ENCODE data around the gene HCK.

DNA sequence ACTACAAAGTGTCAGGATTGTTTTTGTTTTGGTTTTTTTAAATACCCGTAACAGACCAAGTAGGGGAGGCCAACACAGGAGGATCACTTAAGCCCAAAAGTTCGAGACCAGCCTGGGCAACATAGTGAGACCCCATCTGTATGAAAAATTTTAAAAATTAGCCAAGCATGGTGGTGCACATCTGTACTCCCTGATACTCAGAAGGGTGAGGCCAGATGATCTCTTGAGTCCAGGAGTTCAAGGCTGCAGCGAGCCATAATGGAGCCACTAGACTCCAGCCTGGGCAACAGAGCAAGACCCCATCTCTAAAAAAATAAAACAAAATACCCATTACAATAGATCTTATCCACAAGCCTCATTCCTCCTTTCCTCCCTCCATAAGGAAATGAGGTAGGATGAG is 28.7 kb downstream of the HCK start:
- TF ChIP-seq, protein P1, sequence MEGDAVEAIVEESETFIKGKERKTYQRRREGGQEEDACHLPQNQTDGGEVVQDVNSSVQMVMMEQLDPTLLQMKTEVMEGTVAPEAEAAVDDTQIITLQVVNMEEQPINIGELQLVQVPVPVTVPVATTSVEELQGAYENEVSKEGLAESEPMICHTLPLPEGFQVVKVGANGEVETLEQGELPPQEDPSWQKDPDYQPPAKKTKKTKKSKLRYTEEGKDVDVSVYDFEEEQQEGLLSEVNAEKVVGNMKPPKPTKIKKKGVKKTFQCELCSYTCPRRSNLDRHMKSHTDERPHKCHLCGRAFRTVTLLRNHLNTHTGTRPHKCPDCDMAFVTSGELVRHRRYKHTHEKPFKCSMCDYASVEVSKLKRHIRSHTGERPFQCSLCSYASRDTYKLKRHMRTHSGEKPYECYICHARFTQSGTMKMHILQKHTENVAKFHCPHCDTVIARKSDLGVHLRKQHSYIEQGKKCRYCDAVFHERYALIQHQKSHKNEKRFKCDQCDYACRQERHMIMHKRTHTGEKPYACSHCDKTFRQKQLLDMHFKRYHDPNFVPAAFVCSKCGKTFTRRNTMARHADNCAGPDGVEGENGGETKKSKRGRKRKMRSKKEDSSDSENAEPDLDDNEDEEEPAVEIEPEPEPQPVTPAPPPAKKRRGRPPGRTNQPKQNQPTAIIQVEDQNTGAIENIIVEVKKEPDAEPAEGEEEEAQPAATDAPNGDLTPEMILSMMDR (IDR thresholded peaks at IDR 0.05; ENCODE audit: insufficient read depth, low read length, poor library complexity, severe bottlenecking) = no peak
- TF ChIP-seq EZH2phosphoT487 (conservative IDR thresholded peaks at IDR 0.05; ENCODE audit: low read length) = no peak
